GM13976 (cell line): ENCODE results near the gene SLC12A3.

Experiments
- DNase-seq: peaks from one replicate; pipeline ENCODE4 v3.0.0; 2012; ENCODE audit warnings: low spot score
- CTCF ChIP-seq: IDR thresholded peaks from 2 replicates; pipeline ENCODE4 v1.5.1; 2012; ENCODE audit warnings: borderline replicate concordance, mild to moderate bottlenecking; ENCODE audit not compliant: insufficient read depth; ENCODE audit errors: extremely low read depth, missing control alignments, control extremely low read depth
- in situ Hi-C: fragments of 300-500 bp; cut with MboI; formaldehyde crosslinking; loops from one replicate; pipeline ENCODE4 v1.12.0; 2022; ENCODE audit warnings: low sequenced_read_pairs, mixed read lengths, inconsistent platforms; ENCODE audit not compliant: unreplicated experiment

SLC12A3 gene

GRCh38 chr16:56947604-56947995, 82.6 kb downstream of the SLC12A3 start:
- in situ Hi-C loops, result no loop called here
- no peak for DNase-seq
- no peak for TF ChIP-seq CTCF

GRCh38 chr16:56948234-56948633, 83.2 kb downstream of the SLC12A3 start:
- no peak for DNase-seq
- in situ Hi-C loops, result no loop called here
- no peak for TF ChIP-seq CTCF

GRCh38 chr16:56950051-56950450, 85.0 kb downstream of the SLC12A3 start:
- in situ Hi-C loops, result loop anchor here (5.0 kb wide), 1 partner anchor 83 kb away; the partner anchor contains the start of gene SLC12A3
- DNase-seq, result no peak
- TF ChIP-seq CTCF, result no peak

GRCh38 chr16:56950455-56950854, 85.4 kb downstream of the SLC12A3 start:
- in situ Hi-C loops, result loop anchor here (5.0 kb wide), 1 partner anchor 83 kb away; the partner anchor contains the start of gene SLC12A3
- no peak for TF ChIP-seq CTCF
- no peak for DNase-seq

GRCh38 chr16:56950881-56951771, 86.1 kb downstream of the SLC12A3 start:
- in situ Hi-C loops, result loop anchor here (5.0 kb wide), 1 partner anchor 84 kb away; the partner anchor contains the start of gene SLC12A3
- TF ChIP-seq CTCF, result peak; percentile 50
- peak; percentile 79 for DNase-seq

- DNase-seq, result no peak
- TF ChIP-seq CTCF, result no peak
- in situ Hi-C loops, result loop anchor here (5.0 kb wide), 1 partner anchor 86 kb away; the partner anchor contains the start of gene SLC12A3
Observed at GRCh38 chr16:56953006-56953405, 88.0 kb downstream of the SLC12A3 start.
